H9 (cell line): ENCODE data around the gene CLEC10A. TPM values are rescaled to one million over a fixed set of nuclear protein-coding genes. Genes with fewer than 3 reads are reported as not detected.

Experiments
- DNase-seq: peaks from one replicate; pipeline ENCODE4 v3.0.0-alpha.2; 2017
- H2AFZ ChIP-seq: one replicate; pipeline ENCODE4 v1.6.1; 2013; ENCODE audit warnings: mild to moderate bottlenecking, low read length, control low read depth, moderate library complexity
- H2AK5ac ChIP-seq: 2 replicates; pipeline ENCODE4 v1.6.1; 2013; ENCODE audit warnings: low read length, control low read depth, mixed read lengths; ENCODE audit not compliant: insufficient read length
- H2BK120ac ChIP-seq: one replicate; pipeline ENCODE4 v1.6.1; 2013; ENCODE audit warnings: low read depth, mild to moderate bottlenecking, low read length, control low read depth, inconsistent platforms; ENCODE audit not compliant: poor library complexity, severe bottlenecking
- H2BK12ac ChIP-seq: 2 replicates; pipeline ENCODE4 v1.6.1; 2013; ENCODE audit warnings: low read length, control low read depth, mixed read lengths, low read depth; ENCODE audit not compliant: insufficient read length
- H2BK15ac ChIP-seq: 2 replicates; pipeline ENCODE4 v1.6.1; 2013; ENCODE audit warnings: low read depth, low read length, control low read depth
- H2BK20ac ChIP-seq: one replicate; pipeline ENCODE4 v1.6.1; 2013; ENCODE audit warnings: low read depth, mild to moderate bottlenecking, low read length, control low read depth, inconsistent platforms; ENCODE audit not compliant: poor library complexity, severe bottlenecking
- H2BK5ac ChIP-seq: 2 replicates; pipeline ENCODE4 v1.6.1; 2013; ENCODE audit warnings: low read length, control low read depth, mixed read lengths; ENCODE audit not compliant: insufficient read length
- H3K14ac ChIP-seq: 2 replicates; pipeline ENCODE4 v1.6.1; 2013; ENCODE audit warnings: low read length, control low read depth; ENCODE audit not compliant: insufficient read depth
- H3K18ac ChIP-seq: 2 replicates; pipeline ENCODE4 v1.6.1; 2013; ENCODE audit warnings: low read depth, mild to moderate bottlenecking, mixed read lengths, low read length, control low read depth; ENCODE audit not compliant: insufficient read length
- H3K23ac ChIP-seq: 2 replicates; pipeline ENCODE4 v1.6.1; 2013; ENCODE audit warnings: low read length, control low read depth, mixed read lengths, low read depth; ENCODE audit not compliant: insufficient read length
- H3K23me2 ChIP-seq: 2 replicates; pipeline ENCODE4 v1.6.1; 2013; ENCODE audit warnings: low read depth, mild to moderate bottlenecking, mixed read lengths, low read length, control low read depth; ENCODE audit not compliant: insufficient read length, poor library complexity, severe bottlenecking
- H3K27ac ChIP-seq: 2 replicates; pipeline ENCODE4 v1.5.1; 2013; ENCODE audit warnings: low read length, control low read depth, mixed read lengths, low read depth; ENCODE audit not compliant: insufficient read length
- H3K27me3 ChIP-seq: 2 replicates; pipeline ENCODE4 v1.6.1; 2013; ENCODE audit warnings: low read length, control low read depth, inconsistent platforms; ENCODE audit not compliant: insufficient read depth
- H3K4ac ChIP-seq: 2 replicates; pipeline ENCODE4 v1.6.1; 2013; ENCODE audit warnings: low read depth, mild to moderate bottlenecking, control low read depth, inconsistent platforms, low read length, moderate library complexity
- H3K4me1 ChIP-seq: 2 replicates; pipeline ENCODE4 v1.6.1; 2013; ENCODE audit warnings: low read length, control low read depth, inconsistent platforms; ENCODE audit not compliant: insufficient read depth
- H3K4me2 ChIP-seq: 2 replicates; pipeline ENCODE4 v1.6.1; 2013; ENCODE audit warnings: low read length, control low read depth, mixed read lengths; ENCODE audit not compliant: insufficient read length, insufficient read depth
- H3K56ac ChIP-seq: 2 replicates; pipeline ENCODE4 v1.6.1; 2013; ENCODE audit warnings: low read depth, mild to moderate bottlenecking, mixed read lengths, low read length, control low read depth; ENCODE audit not compliant: insufficient read length
- H3K79me1 ChIP-seq: 2 replicates; pipeline ENCODE4 v1.6.1; 2013; ENCODE audit warnings: low read depth, mild to moderate bottlenecking, moderate library complexity, low read length, control low read depth, inconsistent platforms; ENCODE audit not compliant: insufficient read depth, poor library complexity, severe bottlenecking
- H3K79me2 ChIP-seq: 2 replicates; pipeline ENCODE4 v1.6.1; 2013; ENCODE audit warnings: low read length, control low read depth, inconsistent platforms; ENCODE audit not compliant: insufficient read depth
- H3K9ac ChIP-seq: 2 replicates; pipeline ENCODE4 v1.6.1; 2013; ENCODE audit warnings: low read length, control low read depth, mixed read lengths; ENCODE audit not compliant: insufficient read length; ENCODE audit errors: extremely low read depth
- H3K9me3 ChIP-seq: one replicate; pipeline ENCODE4 v1.6.1; 2013; ENCODE audit warnings: low read depth, low read length, inconsistent platforms; ENCODE audit not compliant: control insufficient read depth
- H3T11ph ChIP-seq: one replicate; pipeline ENCODE4 v1.6.1; 2013; ENCODE audit warnings: mild to moderate bottlenecking, low read length, control low read depth, inconsistent platforms
- H4K20me1 ChIP-seq: one replicate; pipeline ENCODE4 v1.6.1; 2013; ENCODE audit not compliant: control insufficient read depth, insufficient read length, insufficient read depth
- H4K5ac ChIP-seq: 2 replicates; pipeline ENCODE4 v1.6.1; 2013; ENCODE audit warnings: low read depth, mild to moderate bottlenecking, mixed read lengths, low read length, control low read depth; ENCODE audit not compliant: insufficient read length
- H4K8ac ChIP-seq: replicated peaks from 2 replicates; pipeline ENCODE4 v1.6.1; 2013; ENCODE audit warnings: low read length, control low read depth, mixed read lengths, low read depth; ENCODE audit not compliant: insufficient read length
- H4K91ac ChIP-seq: 2 replicates; pipeline ENCODE4 v1.6.1; 2013; ENCODE audit warnings: low read depth, mild to moderate bottlenecking, moderate library complexity, mixed read lengths, low read length, control low read depth; ENCODE audit not compliant: insufficient read length
- H3K27ac Mint-ChIP-seq, 3 experiments: 2 replicates in 2 of 3; 3 replicates in 1 of 3; pipeline ENCODE4 v1.8.0; 2020 to 2021; ENCODE audit warnings: mixed read lengths in 3 of 3, mild to moderate bottlenecking in 1 of 3, moderate library complexity in 1 of 3
- H3K27me3 Mint-ChIP-seq: 2 replicates; pipeline ENCODE4 v1.8.0; 2021; ENCODE audit warnings: low read depth, mild to moderate bottlenecking, moderate library complexity, mixed read lengths
- H3K36me3 Mint-ChIP-seq, 3 experiments: 2 replicates in 2 of 3; 3 replicates in 1 of 3; pipeline ENCODE4 v1.8.0; 2020 to 2021; ENCODE audit warnings: low read depth in 3 of 3, mixed read lengths in 3 of 3; ENCODE audit not compliant: insufficient read depth in 1 of 3
- H3K4me1 Mint-ChIP-seq, 2 experiments: 2 replicates each; pipeline ENCODE4 v1.8.0; 2020; ENCODE audit warnings: mixed read lengths in 2 of 2
- H3K4me3 Mint-ChIP-seq, 2 experiments: 2 replicates in 1 of 2; 3 replicates in 1 of 2; pipeline ENCODE4 v1.8.0; 2020 to 2021; ENCODE audit warnings: mild to moderate bottlenecking in 2 of 2, mixed read lengths in 2 of 2, moderate library complexity in 1 of 2
- H3K9me3 Mint-ChIP-seq, 2 experiments: 2 replicates in 1 of 2; 3 replicates in 1 of 2; pipeline ENCODE4 v1.8.0; 2020; ENCODE audit warnings: mild to moderate bottlenecking in 2 of 2, mixed read lengths in 2 of 2, moderate library complexity in 1 of 2
- CTCF ChIP-seq: fragments of 200-600 bp; sonication (generic); conservative IDR thresholded peaks from 3 replicates; pipeline ENCODE4 v1.8.0; 2021; ENCODE audit warnings: antibody characterized with exemption, mild to moderate bottlenecking
- WGBS: extraction: QIAGEN DNeasy Blood & Tissue Kit; methylation state at CpG from one replicate; pipeline ENCODE4 v1.1.7; 2013; ENCODE audit warnings: missing lambda C conversion rate, low lambda C conversion rate, mixed read lengths; ENCODE audit not compliant: insufficient read length; ENCODE audit errors: extremely low coverage; 5-methylcytosine and 5-hydroxymethylcytosine counted together
- total RNA-seq: library from RNA; stranded (reverse); gene quantifications from 2 replicates; pipeline ENCODE4 v1.2.1, GENCODE V29; 2021

The CLEC10A gene
- total RNA-seq, 1 experiment from 2014 or later = not detected

- peaks cover 0 to 2% (median 0%) of the 10 kb centered on the region in 3 experiments; a peak in 1 of 7 replicates for H3K36me3 Mint-ChIP-seq
- 100% methylated on average over 2 of the region's 10 CpGs for WGBS
- no peak overlapping the region for H2BK20ac ChIP-seq
- no peak overlapping the region for H3K23ac ChIP-seq
- H2BK12ac ChIP-seq = no peak overlapping the region
- H3K4me2 ChIP-seq = no peak overlapping the region
- H3K4me3 Mint-ChIP-seq = no peak overlapping the region; a peak in 1 of 5 replicates
- H2AFZ ChIP-seq = no peak overlapping the region
- no peak overlapping the region for H4K8ac ChIP-seq
- H3K27ac ChIP-seq = no peak overlapping the region
- no peak overlapping the region for H3K4ac ChIP-seq
- H4K5ac ChIP-seq = no peak overlapping the region
- no peak overlapping the region for H3K56ac ChIP-seq
- H3K27ac Mint-ChIP-seq = peak overlapping the region in 2 of 3 experiments; percentile 4 to 79; a peak in 2 of 7 replicates
- H3K9me3 ChIP-seq = no peaks in the 10 kb centered on the region
- no peaks in the 10 kb centered on the region for H3K79me2 ChIP-seq
- no peak overlapping the region for H3K9ac ChIP-seq
- TF ChIP-seq CTCF = no peak
- H3K27me3 ChIP-seq = no peaks in the 10 kb centered on the region; the same call in 1 of the 2 replicates
- H4K20me1 ChIP-seq = no peaks in the 10 kb centered on the region
- H3K79me1 ChIP-seq = no peaks in the 10 kb centered on the region
- H2BK120ac ChIP-seq = no peak overlapping the region
- no peaks in the 10 kb centered on the region; the same call in 1 of the 2 replicates for H3K4me1 ChIP-seq
- no peak overlapping the region for H4K91ac ChIP-seq
- no peak overlapping the region for H2AK5ac ChIP-seq
- DNase-seq = no peak
- H3K14ac ChIP-seq = no peak overlapping the region
- no peaks in the 10 kb centered on the region; the same call in 1 of the 2 replicates for H3K27me3 Mint-ChIP-seq
- H3T11ph ChIP-seq = no peak overlapping the region
- peaks cover 12% of the 10 kb centered on the region in 2 experiments; a peak in 3 of 4 replicates for H3K4me1 Mint-ChIP-seq
- H3K9me3 Mint-ChIP-seq = no peaks in the 10 kb centered on the region; a peak in 1 of 5 replicates
- H2BK5ac ChIP-seq = no peak overlapping the region
- no peaks in the 10 kb centered on the region for H3K23me2 ChIP-seq
- H3K18ac ChIP-seq = no peak overlapping the region
- H2BK15ac ChIP-seq = no peak overlapping the region
Observed at GRCh38 chr17:7109461-7110322, 29.6 kb upstream of the CLEC10A start.
